ENCODE measurements around the gene LRP1B.

- TF ChIP-seq CTCF (IDR thresholded peaks at IDR 0.05; ENCODE audit: low read depth, low read length, poor library complexity, severe bottlenecking): no peak
- no peak for TF ChIP-seq EZH2phosphoT487 (IDR thresholded peaks at IDR 0.05; ENCODE audit: borderline replicate concordance, low read length)
Observed at GRCh38 chr2:142020368-142020767, 110.4 kb downstream of the LRP1B start.
